ENCODE measurements around the gene APPBP2. TPM values are rescaled to one million over a fixed set of nuclear protein-coding genes. Genes with fewer than 3 reads are reported as not detected.
"Not testable (repeated sequence)": the region's sequence is repeated elsewhere in the genome, so short reads cannot be mapped to it uniquely, and the experiment has no call there.

The APPBP2 gene
- total RNA-seq, 1 donor from 2014 or later: 15.5 TPM

GRCh38 chr17:60560860-60561257 lies 34.8 kb upstream of the APPBP2 start:
- no peak for TF ChIP-seq CTCF (IDR thresholded peaks at IDR 0.05; ENCODE audit: insufficient read depth, low read length, severe bottlenecking)
- Histone ChIP-seq H3K27me3 (ENCODE audit: control insufficient read depth, insufficient read depth, low read length) (no peaks in the 10 kb centered on the region), H3K36me3 (ENCODE audit: control insufficient read depth, insufficient read depth, low read length) (no peaks in the 10 kb centered on the region), H3K4me3 (ENCODE audit: low read depth, low read length) (no peak overlapping the region)
- DNase-seq (ENCODE audit: low read depth) (no peak), FAIRE-seq (no peak)

GRCh38 chr17:60559995-60560859 lies 34.2 kb upstream of the APPBP2 start:
- TF ChIP-seq CTCF (IDR thresholded peaks at IDR 0.05; ENCODE audit: insufficient read depth, low read length, severe bottlenecking): no peak
- no peak for FAIRE-seq

GRCh38 chr17:60559659-60559994 lies 33.6 kb upstream of the APPBP2 start:
- Histone ChIP-seq H3K27me3 (ENCODE audit: control insufficient read depth, insufficient read depth, low read length) (no peaks in the 10 kb centered on the region), H3K4me3 (ENCODE audit: low read depth, low read length) (no peak overlapping the region), H3K36me3 (ENCODE audit: control insufficient read depth, insufficient read depth, low read length) (no peaks in the 10 kb centered on the region)
- no peak for TF ChIP-seq CTCF (IDR thresholded peaks at IDR 0.05; ENCODE audit: insufficient read depth, low read length, severe bottlenecking)
- DNase-seq (ENCODE audit: low read depth) (no peak), FAIRE-seq (no peak)

More at GRCh38 chr17:60559995-60560859, 34.2 kb upstream of the APPBP2 start:
- Histone ChIP-seq H3K4me3 (ENCODE audit: low read depth, low read length) (no peak overlapping the region), H3K27me3 (ENCODE audit: control insufficient read depth, insufficient read depth, low read length) (no peaks in the 10 kb centered on the region), H3K36me3 (ENCODE audit: control insufficient read depth, insufficient read depth, low read length) (no peaks in the 10 kb centered on the region)
- DNase-seq (ENCODE audit: low read depth): no peak

- Histone ChIP-seq H3K4me3 (ENCODE audit: low read depth, low read length) (no peak overlapping the region), H3K36me3 (ENCODE audit: control insufficient read depth, insufficient read depth, low read length) (no peaks in the 10 kb centered on the region), H3K27me3 (ENCODE audit: control insufficient read depth, insufficient read depth, low read length) (no peaks in the 10 kb centered on the region)
- FAIRE-seq (no peak), DNase-seq (ENCODE audit: low read depth) (no peak)
- TF ChIP-seq CTCF (IDR thresholded peaks at IDR 0.05; ENCODE audit: insufficient read depth, low read length, severe bottlenecking): no peak
Observed at GRCh38 chr17:60557805-60558204, 31.8 kb upstream of the APPBP2 start.

- Histone ChIP-seq H3K27me3 (ENCODE audit: control insufficient read depth, insufficient read depth, low read length) (no peaks in the 10 kb centered on the region), H3K36me3 (ENCODE audit: control insufficient read depth, insufficient read depth, low read length) (no peaks in the 10 kb centered on the region), H3K4me3 (ENCODE audit: low read depth, low read length) (no peak overlapping the region)
- TF ChIP-seq CTCF (IDR thresholded peaks at IDR 0.05; ENCODE audit: insufficient read depth, low read length, severe bottlenecking): no peak
- FAIRE-seq (no peak), DNase-seq (ENCODE audit: low read depth) (no peak)
Observed at GRCh38 chr17:60555786-60556185, 29.7 kb upstream of the APPBP2 start.

GRCh38 chr17:60554377-60554788 lies 28.3 kb upstream of the APPBP2 start:
- no peak overlapping the region for H3K4me3 ChIP-seq (ENCODE audit: low read depth, low read length)
- FAIRE-seq (no peak), DNase-seq (ENCODE audit: low read depth) (peak; percentile 64)
- H3K27me3 ChIP-seq (ENCODE audit: control insufficient read depth, insufficient read depth, low read length): no peaks in the 10 kb centered on the region
- H3K36me3 ChIP-seq (ENCODE audit: control insufficient read depth, insufficient read depth, low read length): no peaks in the 10 kb centered on the region
- TF ChIP-seq CTCF (IDR thresholded peaks at IDR 0.05; ENCODE audit: insufficient read depth, low read length, severe bottlenecking): no peak

- not testable (repeated sequence) for H3K27me3 ChIP-seq (ENCODE audit: control insufficient read depth, insufficient read depth, low read length); H3K4me3 ChIP-seq (ENCODE audit: low read depth, low read length); DNase-seq (ENCODE audit: low read depth); FAIRE-seq; H3K36me3 ChIP-seq (ENCODE audit: control insufficient read depth, insufficient read depth, low read length)
Observed at GRCh38 chr17:60552255-60552654, 26.2 kb upstream of the APPBP2 start.

Measured in bronchial epithelial cell (primary cell).